OCI-LY1 (cell line): ENCODE data around the gene PTPRN2.

Source experiments
- CTCF ChIP-seq: fragments of 200-600 bp; sonication (generic), shearing (Covaris generic); IDR thresholded peaks from 2 replicates; pipeline ENCODE4 v1.5.1; 2017; ENCODE audit warnings: mild to moderate bottlenecking, antibody characterized with exemption, low read length, moderate library complexity, mixed read lengths
- EZH2 ChIP-seq: fragments of 200-600 bp; sonication (generic), shearing (Covaris generic); IDR thresholded peaks from 2 replicates; pipeline ENCODE4 v1.8.0; 2017; ENCODE audit warnings: borderline replicate concordance, mixed run types, mild to moderate bottlenecking, antibody characterized with exemption, low read length, moderate library complexity, mixed read lengths

- TF ChIP-seq CTCF (no peak), EZH2 (no peak)
Observed at GRCh38 chr7:158343936-158344455, 243.6 kb downstream of the PTPRN2 start.
